ENCODE measurements around the gene TSPEAR.

TSPEAR gene

GRCh38 chr21:44453120-44453519, 258.3 kb downstream of the TSPEAR start:
- TF ChIP-seq ZFP30 (CRISPR knock-in tag; IDR thresholded peaks at IDR 0.05) (no peak), CREB5 (CRISPR knock-in tag; IDR thresholded peaks at IDR 0.05; ENCODE audit: low read depth) (no peak), OSR1 (CRISPR knock-in tag; IDR thresholded peaks at IDR 0.05) (no peak), SNAI2 (CRISPR knock-in tag; IDR thresholded peaks at IDR 0.05) (no peak), GLIS3 (CRISPR knock-in tag; IDR thresholded peaks at IDR 0.05) (no peak), TOX (CRISPR knock-in tag; IDR thresholded peaks at IDR 0.05; ENCODE audit: borderline replicate concordance) (no peak), ZFP3 (CRISPR knock-in tag; IDR thresholded peaks at IDR 0.05) (no peak), PPARA (CRISPR knock-in tag; IDR thresholded peaks at IDR 0.05; ENCODE audit: borderline replicate concordance) (no peak), ZNF565 (CRISPR knock-in tag; conservative IDR thresholded peaks at IDR 0.05; ENCODE audit: low read depth) (no peak), ESRRG (CRISPR knock-in tag; IDR thresholded peaks at IDR 0.05) (no peak), RARB (CRISPR knock-in tag; IDR thresholded peaks at IDR 0.05) (no peak), CSDC2 (CRISPR knock-in tag; IDR thresholded peaks at IDR 0.05) (no peak), PATZ1 (CRISPR knock-in tag; IDR thresholded peaks at IDR 0.05; ENCODE audit: borderline replicate concordance) (no peak), ARNTL (CRISPR knock-in tag; IDR thresholded peaks at IDR 0.05; ENCODE audit: borderline replicate concordance, low read depth) (no peak)
- ATAC-seq, result no peak

GRCh38 chr21:44450999-44451398, 260.4 kb downstream of the TSPEAR start:
- no peak for ATAC-seq
- no peak for TF ChIP-seq GLIS3 (CRISPR knock-in tag; IDR thresholded peaks at IDR 0.05)
- no peak for TF ChIP-seq ARNTL (CRISPR knock-in tag; IDR thresholded peaks at IDR 0.05; ENCODE audit: borderline replicate concordance, low read depth)
- TF ChIP-seq TSHZ2 (CRISPR knock-in tag; IDR thresholded peaks at IDR 0.05), result no peak
- no peak for TF ChIP-seq ZNF70 (CRISPR knock-in tag; IDR thresholded peaks at IDR 0.05)
- no peak for TF ChIP-seq PPARA (CRISPR knock-in tag; IDR thresholded peaks at IDR 0.05; ENCODE audit: borderline replicate concordance)
- no peak for TF ChIP-seq ZC3H10 (CRISPR knock-in tag; IDR thresholded peaks at IDR 0.05)
- no peak for TF ChIP-seq POU6F1 (CRISPR knock-in tag; IDR thresholded peaks at IDR 0.05; ENCODE audit: borderline replicate concordance, low read depth)
- no peak for TF ChIP-seq BACH2 (CRISPR knock-in tag; IDR thresholded peaks at IDR 0.05; ENCODE audit: borderline replicate concordance)
- no peak for TF ChIP-seq ZNF8 (CRISPR knock-in tag; IDR thresholded peaks at IDR 0.05)
- no peak for TF ChIP-seq CSDC2 (CRISPR knock-in tag; IDR thresholded peaks at IDR 0.05)
- TF ChIP-seq CSRNP3 (CRISPR knock-in tag; IDR thresholded peaks at IDR 0.05), result no peak
- no peak for TF ChIP-seq TCF4 (CRISPR knock-in tag; IDR thresholded peaks at IDR 0.05; ENCODE audit: borderline replicate concordance)
- no peak for TF ChIP-seq SNAI2 (CRISPR knock-in tag; IDR thresholded peaks at IDR 0.05)
- TF ChIP-seq PATZ1 (CRISPR knock-in tag; IDR thresholded peaks at IDR 0.05; ENCODE audit: borderline replicate concordance), result no peak
- no peak for TF ChIP-seq ESRRG (CRISPR knock-in tag; IDR thresholded peaks at IDR 0.05)
- no peak for TF ChIP-seq RARB (CRISPR knock-in tag; IDR thresholded peaks at IDR 0.05)
- TF ChIP-seq OSR1 (CRISPR knock-in tag; IDR thresholded peaks at IDR 0.05), result no peak
- TF ChIP-seq TOX (CRISPR knock-in tag; IDR thresholded peaks at IDR 0.05; ENCODE audit: borderline replicate concordance), result no peak

Data from SK-N-SH treated with all-trans-retinoic acid at 6 μM for 48 hours (cell line).